ENCODE data around the gene THBS3. TPM values are rescaled to one million over a fixed set of nuclear protein-coding genes. Genes with fewer than 3 reads are reported as not detected.

Gene THBS3
- total and polyA plus RNA-seq, 2 of the 13 experiments (the other 11 are each of a cell fraction or from before 2014, with no cell fraction given) = 0.86 to 3.6 TPM

DNA sequence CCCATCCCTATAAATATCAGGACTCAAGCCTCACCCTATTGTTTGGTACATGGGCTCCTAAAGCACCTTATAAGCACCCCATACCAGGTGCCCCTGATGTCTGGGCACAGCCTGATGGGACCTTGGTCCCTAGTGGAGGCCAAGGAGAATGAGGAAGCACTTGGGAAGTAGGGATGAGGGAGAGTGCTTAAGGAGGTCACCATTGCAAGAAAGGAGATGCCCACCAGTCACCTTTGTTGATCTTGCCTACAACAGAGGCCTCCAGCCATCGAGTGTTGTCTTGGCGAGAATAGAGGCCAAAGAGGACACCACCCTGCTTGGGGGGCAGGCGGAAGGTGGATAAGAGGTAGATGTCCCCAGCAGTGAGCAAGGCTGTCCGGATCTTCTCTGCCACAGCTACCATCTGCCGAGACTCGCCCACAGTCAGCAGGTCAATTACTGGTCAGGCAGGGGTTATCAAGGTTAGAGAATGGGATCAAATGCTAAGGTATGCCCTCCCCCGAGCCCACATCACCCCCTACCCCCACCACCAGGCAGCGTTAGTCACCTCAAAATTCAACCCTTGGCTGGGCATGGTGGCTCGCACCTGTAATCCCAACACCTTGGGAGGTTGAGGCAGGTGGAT, 1.6 kb downstream of the THBS3 start:
- CTCF ChIA-PET (ENCODE audit: low intra/inter-chr PET ratio, low total read pairs) = interaction anchor here (0.7 to 2.4 kb wide), 6 partner anchors 14 to 388 kb away, joined by 3 to 13 read pairs (median 5); no protein-coding TSS in a partner anchor
- H3K27me3 ChIP-seq (ENCODE audit: control insufficient read depth in 1 of 2, insufficient read depth in 2 of 2, low read length in 2 of 2) = peaks cover 0 to 33% of the 10 kb centered on the region in 2 experiments; a peak in 4 of 5 replicates
- DNase-seq (ENCODE audit: low spot score) (no peak), FAIRE-seq (no peak), ATAC-seq (no peak)
- no peak overlapping the region for H3K9ac ChIP-seq (ENCODE audit: insufficient read depth, low read depth, low read length)
- no peak overlapping the region for H3K4me3 ChIP-seq (replicated peaks in 1 of 3; ENCODE audit: insufficient read depth in 1 of 3, low read depth in 2 of 3, low read length in 3 of 3)
- POLR2A ChIA-PET = interaction anchor here (3.5 kb wide), 1 partner anchor 13 kb away, joined by 19 read pairs; no protein-coding TSS in a partner anchor
- in situ Hi-C loops (cut with HindIII; ENCODE audit: extremely low pct_ligation_motif_present, low pct_unique_long_range_greater_than_20kb) (loop anchor here (10.0 kb wide), 1 partner anchor 389 kb away; no protein-coding TSS in a partner anchor), intact Hi-C loops (cut with micrococcal nuclease; ENCODE audit: unreplicated experiment) (loop anchor here (2.0 to 10.0 kb wide), 3 partner anchors 45 to 116 kb away; partner anchors contain the start of genes FDPS, PKLR and RUSC1)
- peaks cover 0 to 2% of the 10 kb centered on the region in 2 experiments; a peak in 2 of 5 replicates for H3K36me3 ChIP-seq (replicated peaks in 1 of 2; ENCODE audit: control insufficient read depth in 1 of 2, insufficient read depth in 2 of 2, low read length in 2 of 2)
- no TSS peak for BruUV-seq (replicated peaks)
- no peak overlapping the region for H2AFZ ChIP-seq (ENCODE audit: low read length)
- H3K79me2 ChIP-seq (ENCODE audit: insufficient read depth, low read length) = peaks cover 13% of the 10 kb centered on the region
- H3K27ac ChIP-seq (ENCODE audit: extremely low read length, insufficient read depth, low read length) = no peak overlapping the region
- H3K4me2 ChIP-seq (ENCODE audit: low read depth, low read length) = no peak overlapping the region
- no peaks in the 10 kb centered on the region for H3K9me3 ChIP-seq (ENCODE audit: low read length)
- peaks cover 29% of the 10 kb centered on the region for H3K4me1 ChIP-seq (ENCODE audit: insufficient read depth, low read length)
- no peaks in the 10 kb centered on the region for H4K20me1 ChIP-seq (ENCODE audit: insufficient read depth, low read length)
- 45% methylated on average over 7 of the region's 9 CpGs for WGBS (ENCODE audit: low lambda C conversion rate)
- TF ChIP-seq SP140L (CRISPR knock-in tag; IDR thresholded peaks at IDR 0.05; ENCODE audit: borderline replicate concordance) (no peak), ZNF230 (CRISPR knock-in tag; IDR thresholded peaks at IDR 0.05) (no peak)

- ChIA-PET CTCF (ENCODE audit: low intra/inter-chr PET ratio, low total read pairs) (no interaction called here), POLR2A (no interaction called here)
- in situ Hi-C loops (cut with HindIII; ENCODE audit: extremely low pct_ligation_motif_present, low pct_unique_long_range_greater_than_20kb) (loop anchor here (10.0 kb wide), 1 partner anchor 390 kb away; no protein-coding TSS in a partner anchor), intact Hi-C loops (cut with micrococcal nuclease; ENCODE audit: unreplicated experiment) (loop anchor here (5.0 to 10.0 kb wide), 2 partner anchors 100 to 117 kb away; partner anchors contain the start of genes FDPS, PKLR and RUSC1)
- no peak for DNase-seq (ENCODE audit: low spot score)
- H3K79me2 ChIP-seq (ENCODE audit: insufficient read depth, low read length) = peaks cover 9% of the 10 kb centered on the region
- no peaks in the 10 kb centered on the region for H3K36me3 ChIP-seq (replicated peaks in 1 of 2; ENCODE audit: control insufficient read depth in 1 of 2, insufficient read depth in 2 of 2, low read length in 2 of 2)
- no peak overlapping the region for H3K4me2 ChIP-seq (ENCODE audit: low read depth, low read length)
- no peak overlapping the region for H3K4me3 ChIP-seq (replicated peaks in 1 of 3; ENCODE audit: insufficient read depth in 1 of 3, low read depth in 2 of 3, low read length in 3 of 3)
- BruUV-seq (replicated peaks) = no TSS peak
- H2AFZ ChIP-seq (ENCODE audit: low read length) = no peak overlapping the region
- H3K27me3 ChIP-seq (ENCODE audit: control insufficient read depth in 1 of 2, insufficient read depth in 2 of 2, low read length in 2 of 2) = peaks cover 0 to 37% of the 10 kb centered on the region in 2 experiments; a peak in 4 of 5 replicates
- no peak overlapping the region for H3K27ac ChIP-seq (ENCODE audit: extremely low read length, insufficient read depth, low read length)
- no peak overlapping the region for H3K9ac ChIP-seq (ENCODE audit: insufficient read depth, low read depth, low read length)
- TF ChIP-seq, protein P1, sequence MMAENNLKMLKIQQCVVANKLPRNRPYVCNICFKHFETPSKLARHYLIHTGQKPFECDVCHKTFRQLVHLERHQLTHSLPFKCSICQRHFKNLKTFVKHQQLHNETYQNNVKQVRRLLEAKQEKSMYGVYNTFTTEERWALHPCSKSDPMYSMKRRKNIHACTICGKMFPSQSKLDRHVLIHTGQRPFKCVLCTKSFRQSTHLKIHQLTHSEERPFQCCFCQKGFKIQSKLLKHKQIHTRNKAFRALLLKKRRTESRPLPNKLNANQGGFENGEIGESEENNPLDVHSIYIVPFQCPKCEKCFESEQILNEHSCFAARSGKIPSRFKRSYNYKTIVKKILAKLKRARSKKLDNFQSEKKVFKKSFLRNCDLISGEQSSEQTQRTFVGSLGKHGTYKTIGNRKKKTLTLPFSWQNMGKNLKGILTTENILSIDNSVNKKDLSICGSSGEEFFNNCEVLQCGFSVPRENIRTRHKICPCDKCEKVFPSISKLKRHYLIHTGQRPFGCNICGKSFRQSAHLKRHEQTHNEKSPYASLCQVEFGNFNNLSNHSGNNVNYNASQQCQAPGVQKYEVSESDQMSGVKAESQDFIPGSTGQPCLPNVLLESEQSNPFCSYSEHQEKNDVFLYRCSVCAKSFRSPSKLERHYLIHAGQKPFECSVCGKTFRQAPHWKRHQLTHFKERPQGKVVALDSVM (CRISPR knock-in tag; IDR thresholded peaks at IDR 0.05) = no peak
- TF ChIP-seq ZMYM3 (CRISPR knock-in tag; IDR thresholded peaks at IDR 0.05) = no peak
- TF ChIP-seq KLF16 (CRISPR knock-in tag; IDR thresholded peaks at IDR 0.05) = no peak
- no peak for TF ChIP-seq KAT2B (IDR thresholded peaks at IDR 0.05; ENCODE audit: borderline replicate concordance, low read depth, low read length)
- no peak for TF ChIP-seq CAMTA2 (CRISPR knock-in tag; IDR thresholded peaks at IDR 0.05; ENCODE audit: borderline replicate concordance)
- TF ChIP-seq HNF1B (CRISPR knock-in tag; IDR thresholded peaks at IDR 0.05) = 0 out of 2 replicates have a peak, but pooled peaks have one; percentile 17
- FAIRE-seq = no peak
- H3K4me1 ChIP-seq (ENCODE audit: insufficient read depth, low read length) = peaks cover 22% of the 10 kb centered on the region
- WGBS (ENCODE audit: low lambda C conversion rate) = 15% methylated on average over 5 of the region's 14 CpGs
- H3K9me3 ChIP-seq (ENCODE audit: low read length) = no peaks in the 10 kb centered on the region
- ATAC-seq = no peak
- H4K20me1 ChIP-seq (ENCODE audit: insufficient read depth, low read length) = no peaks in the 10 kb centered on the region
These were observed 2.7 kb downstream of the THBS3 start for GRCh38 chr1:155205035-155205434.
